Caco-2 (cell line): Measurements from ENCODE around the gene SHANK3. TPM values are rescaled to one million over a fixed set of nuclear protein-coding genes. Genes with fewer than 3 reads are reported as not detected.
"Not testable (repeated sequence)": the region's sequence is repeated elsewhere in the genome, so short reads cannot be mapped to it uniquely, and the experiment has no call there.

ENCODE experiments used
- BruUV-seq: library from RNA; stranded (reverse); fragments of 400-500 nt; replicated peaks from 2 replicates; lab custom pipeline; 2021; lab: Mats Ljungman, UMichigan
- CTCF ChIA-PET: fragments of 300-600 bp; sonication (Branson Sonifier 250); formaldehyde crosslinking; loops from one replicate; lab custom pipeline; 2022; ENCODE audit warnings: antibody characterized with exemption; lab: Charles Lee
- POLR2A ChIA-PET: fragments of 300-600 bp; sonication (Branson Sonifier 250); formaldehyde crosslinking; loops from one replicate; lab custom pipeline; 2022; ENCODE audit warnings: antibody characterized with exemption; lab: Charles Lee
- DNase-seq, 2 experiments: peaks; one replicate each; pipeline versions ENCODE4 v3.0.0 to v3.0.0-alpha.2; 2020 to 2022
- H3K27me3 ChIP-seq: replicated peaks from 2 replicates; pipeline ENCODE4 v1.6.0; 2011; ENCODE audit warnings: low read length; ENCODE audit not compliant: control insufficient read depth, insufficient read depth
- H3K36me3 ChIP-seq: 2 replicates; pipeline ENCODE4 v1.5.1; 2011; ENCODE audit warnings: low read length; ENCODE audit not compliant: control insufficient read depth, insufficient read depth
- H3K4me1 ChIP-seq: fragments of 250-450 bp; sonication (Bioruptor Pico); 2 replicates; pipeline ENCODE4 v1.5.1; 2020; ENCODE audit warnings: mild to moderate bottlenecking
- H3K4me3 ChIP-seq: 2 replicates; pipeline ENCODE4 v1.5.1; 2011; ENCODE audit warnings: low read depth, mild to moderate bottlenecking, control low read depth, low read length
- H3K9me3 ChIP-seq: fragments of 250-450 bp; sonication (Bioruptor Pico); 2 replicates; pipeline ENCODE4 v1.5.1; 2020; ENCODE audit warnings: mild to moderate bottlenecking, moderate library complexity
- H3K27ac Mint-ChIP-seq: one replicate; pipeline ENCODE4 v1.8.0; 2022; ENCODE audit warnings: mixed read lengths; ENCODE audit not compliant: unreplicated experiment
- H3K27me3 Mint-ChIP-seq: one replicate; pipeline ENCODE4 v1.8.0; 2022; ENCODE audit warnings: mixed read lengths; ENCODE audit not compliant: insufficient read depth, unreplicated experiment
- H3K36me3 Mint-ChIP-seq: one replicate; pipeline ENCODE4 v1.8.0; 2022; ENCODE audit warnings: mild to moderate bottlenecking, mixed read lengths; ENCODE audit not compliant: insufficient read depth, unreplicated experiment
- H3K4me1 Mint-ChIP-seq: one replicate; pipeline ENCODE4 v1.8.0; 2022; ENCODE audit warnings: low read depth, mixed read lengths; ENCODE audit not compliant: unreplicated experiment
- H3K4me3 Mint-ChIP-seq: one replicate; pipeline ENCODE4 v1.8.0; 2022; ENCODE audit warnings: mild to moderate bottlenecking, moderate library complexity, mixed read lengths; ENCODE audit not compliant: unreplicated experiment
- H3K9me3 Mint-ChIP-seq: one replicate; pipeline ENCODE4 v1.8.0; 2022; ENCODE audit warnings: mixed read lengths; ENCODE audit not compliant: unreplicated experiment
- intact Hi-C: fragments of 100-400 bp; cut with micrococcal nuclease; formaldehyde crosslinking; loops from one replicate; pipeline ENCODE4 v1.10.0; 2022; ENCODE audit not compliant: unreplicated experiment
- total RNA-seq: library from RNA; stranded (reverse); gene quantifications from 2 replicates; pipeline ENCODE4 v1.2.3, GENCODE V29; 2022
- TF ChIP-seq, protein P1 (sequence below), 2 experiments: fragments of 200-600 bp in 1 of 2; IDR thresholded peaks; 1 replicate in 1 of 2; 2 replicates in 1 of 2; pipeline versions ENCODE4 v1.5.1 to v1.8.0; 2011 to 2022; ENCODE audit warnings: antibody characterized with exemption in 1 of 2, control low read depth in 1 of 2, inconsistent platforms in 1 of 2, low read depth in 1 of 2, low read length in 1 of 2, mild to moderate bottlenecking in 1 of 2, moderate library complexity in 1 of 2; ENCODE audit not compliant: insufficient read depth in 1 of 2, severe bottlenecking in 1 of 2, unreplicated experiment in 1 of 2

Gene SHANK3
- total RNA-seq, 1 experiment from 2014 or later, result 4.3 TPM

DNA sequence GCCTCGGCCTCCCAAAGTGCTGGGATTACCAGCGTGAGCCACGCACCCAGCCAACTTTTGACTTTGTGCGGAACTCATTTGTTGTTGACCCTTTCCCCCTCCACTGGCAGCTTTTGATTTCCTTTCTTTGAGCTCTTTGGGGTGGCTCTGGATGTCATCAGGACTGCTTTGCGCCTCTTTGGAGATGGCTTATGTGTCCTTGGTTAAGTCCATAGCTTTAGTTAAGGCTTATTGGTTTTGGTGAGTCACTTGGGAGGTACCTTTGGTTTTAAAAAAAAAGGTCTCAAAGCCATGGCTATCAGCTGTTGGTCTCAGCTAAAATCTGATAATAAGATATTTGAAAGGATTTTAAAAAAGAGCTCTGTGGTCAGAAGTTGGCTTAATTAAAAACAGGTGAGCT, 39.5 kb upstream of the SHANK3 start:
- H3K9me3 ChIP-seq, result no peaks in the 10 kb centered on the region
- no peaks in the 10 kb centered on the region for H3K36me3 ChIP-seq
- no peaks in the 10 kb centered on the region for H3K27me3 Mint-ChIP-seq
- no peaks in the 10 kb centered on the region for H3K27me3 ChIP-seq
- BruUV-seq, result no TSS peak
- H3K4me1 Mint-ChIP-seq, result peaks cover 10% of the 10 kb centered on the region
- no peak overlapping the region for H3K4me3 ChIP-seq
- intact Hi-C loops, result no loop called here
- TF ChIP-seq, protein P1, sequence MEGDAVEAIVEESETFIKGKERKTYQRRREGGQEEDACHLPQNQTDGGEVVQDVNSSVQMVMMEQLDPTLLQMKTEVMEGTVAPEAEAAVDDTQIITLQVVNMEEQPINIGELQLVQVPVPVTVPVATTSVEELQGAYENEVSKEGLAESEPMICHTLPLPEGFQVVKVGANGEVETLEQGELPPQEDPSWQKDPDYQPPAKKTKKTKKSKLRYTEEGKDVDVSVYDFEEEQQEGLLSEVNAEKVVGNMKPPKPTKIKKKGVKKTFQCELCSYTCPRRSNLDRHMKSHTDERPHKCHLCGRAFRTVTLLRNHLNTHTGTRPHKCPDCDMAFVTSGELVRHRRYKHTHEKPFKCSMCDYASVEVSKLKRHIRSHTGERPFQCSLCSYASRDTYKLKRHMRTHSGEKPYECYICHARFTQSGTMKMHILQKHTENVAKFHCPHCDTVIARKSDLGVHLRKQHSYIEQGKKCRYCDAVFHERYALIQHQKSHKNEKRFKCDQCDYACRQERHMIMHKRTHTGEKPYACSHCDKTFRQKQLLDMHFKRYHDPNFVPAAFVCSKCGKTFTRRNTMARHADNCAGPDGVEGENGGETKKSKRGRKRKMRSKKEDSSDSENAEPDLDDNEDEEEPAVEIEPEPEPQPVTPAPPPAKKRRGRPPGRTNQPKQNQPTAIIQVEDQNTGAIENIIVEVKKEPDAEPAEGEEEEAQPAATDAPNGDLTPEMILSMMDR (IDR thresholded peaks at IDR 0.05; ENCODE audit: insufficient read depth in 1 of 2, low read depth in 1 of 2, low read length in 1 of 2, severe bottlenecking in 1 of 2, unreplicated experiment in 1 of 2), result no peak
- no peaks in the 10 kb centered on the region for H3K36me3 Mint-ChIP-seq
- ChIA-PET POLR2A (no interaction called here), CTCF (no interaction called here)
- H3K4me1 ChIP-seq, result peaks cover 4% of the 10 kb centered on the region
- no peaks in the 10 kb centered on the region for H3K9me3 Mint-ChIP-seq
- no peak overlapping the region for H3K4me3 Mint-ChIP-seq
- no peak for DNase-seq
- no peak overlapping the region for H3K27ac Mint-ChIP-seq

DNA sequence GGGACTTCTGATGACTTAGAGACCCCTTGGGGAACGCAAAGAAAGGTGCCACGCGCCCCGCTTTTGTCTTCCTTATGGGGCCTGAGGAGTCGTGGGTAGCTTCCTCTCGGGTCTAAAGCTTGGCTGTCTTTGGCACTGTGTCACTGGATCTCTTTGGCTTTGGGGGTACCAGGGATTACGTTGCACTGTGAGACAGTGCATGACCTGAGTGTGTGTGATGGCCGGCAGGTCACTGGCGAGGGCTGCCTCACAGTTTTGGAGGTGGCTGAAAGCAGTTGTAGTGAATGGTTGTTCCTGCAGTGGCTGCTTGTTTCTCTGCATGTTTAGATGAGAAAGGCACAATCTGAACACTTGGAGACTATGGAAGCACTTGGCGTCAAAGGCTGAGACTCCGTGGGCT, 38.9 kb upstream of the SHANK3 start:
- Histone ChIP-seq H3K4me1 (peaks cover 3% of the 10 kb centered on the region), H3K9me3 (no peaks in the 10 kb centered on the region), H3K27me3 (no peaks in the 10 kb centered on the region), H3K36me3 (no peaks in the 10 kb centered on the region), H3K4me3 (no peak overlapping the region)
- Mint-ChIP-seq H3K36me3 (no peaks in the 10 kb centered on the region), H3K9me3 (no peaks in the 10 kb centered on the region), H3K27ac (no peak overlapping the region), H3K4me1 (peaks cover 4% of the 10 kb centered on the region), H3K4me3 (no peak overlapping the region), H3K27me3 (no peaks in the 10 kb centered on the region)
- BruUV-seq, result no TSS peak
- ChIA-PET POLR2A (no interaction called here), CTCF (no interaction called here)
- intact Hi-C loops, result no loop called here
- no peak for DNase-seq
- TF ChIP-seq, protein P1 (IDR thresholded peaks at IDR 0.05; ENCODE audit: insufficient read depth in 1 of 2, low read depth in 1 of 2, low read length in 1 of 2, severe bottlenecking in 1 of 2, unreplicated experiment in 1 of 2), result no peak

DNA sequence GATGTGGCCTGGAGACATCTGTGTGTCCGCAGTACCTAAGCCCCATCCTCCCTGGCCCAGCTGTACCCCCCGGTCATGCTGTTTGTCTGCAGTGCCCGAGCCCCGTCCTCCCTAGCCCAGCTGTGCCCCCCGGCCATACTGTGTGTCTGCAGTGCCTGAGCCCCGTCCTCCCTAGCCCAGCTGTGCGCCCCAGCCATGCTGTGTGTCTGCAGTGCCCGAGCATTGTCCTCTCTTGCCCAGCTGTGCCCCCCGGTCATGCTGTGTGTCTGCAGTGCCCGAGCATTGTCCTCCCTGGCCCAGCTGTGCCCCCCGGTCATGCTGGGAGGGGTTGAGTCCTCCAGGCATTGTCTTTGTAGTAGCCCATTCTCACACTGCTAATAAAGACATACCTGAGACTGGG, 37.0 kb upstream of the SHANK3 start:
- ChIA-PET CTCF (no interaction called here), POLR2A (no interaction called here)
- TF ChIP-seq, protein P1 (IDR thresholded peaks at IDR 0.05; ENCODE audit: insufficient read depth in 1 of 2, low read depth in 1 of 2, low read length in 1 of 2, severe bottlenecking in 1 of 2, unreplicated experiment in 1 of 2), result no peak
- H3K36me3 ChIP-seq, result no peaks in the 10 kb centered on the region
- no peaks in the 10 kb centered on the region for H3K9me3 Mint-ChIP-seq
- BruUV-seq, result no TSS peak
- intact Hi-C loops, result no loop called here
- no peaks in the 10 kb centered on the region for H3K9me3 ChIP-seq
- no peaks in the 10 kb centered on the region for H3K27me3 Mint-ChIP-seq
- H3K4me3 Mint-ChIP-seq, result no peak overlapping the region
- no peaks in the 10 kb centered on the region for H3K27me3 ChIP-seq
- H3K4me3 ChIP-seq, result no peak overlapping the region
- H3K4me1 Mint-ChIP-seq, result no peaks in the 10 kb centered on the region
- DNase-seq, result no peak
- H3K4me1 ChIP-seq, result no peaks in the 10 kb centered on the region
- no peak overlapping the region for H3K27ac Mint-ChIP-seq
- no peaks in the 10 kb centered on the region for H3K36me3 Mint-ChIP-seq

DNA sequence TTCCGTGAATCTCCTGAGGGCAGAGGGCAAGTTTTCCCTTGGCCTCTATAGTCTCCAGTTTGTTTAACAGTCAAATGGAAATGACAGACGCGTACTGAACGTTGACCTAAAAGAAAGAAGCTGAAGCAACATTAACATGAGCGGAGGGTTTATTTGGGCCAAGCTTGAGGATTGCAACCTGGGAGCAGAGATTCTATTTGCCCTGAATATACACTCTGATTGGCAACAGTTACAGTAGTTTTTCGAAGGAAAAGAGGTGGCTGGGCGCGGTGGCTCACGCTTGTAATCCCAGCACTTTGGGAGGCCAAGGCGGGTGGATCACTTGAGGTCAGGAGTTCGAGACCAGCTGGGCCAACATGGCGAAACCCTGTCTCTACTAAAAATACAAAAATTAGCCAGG, 32.3 kb upstream of the SHANK3 start:
- H3K27me3 ChIP-seq, H3K36me3 ChIP-seq, BruUV-seq, H3K9me3 Mint-ChIP-seq, H3K36me3 Mint-ChIP-seq, intact Hi-C loops, H3K27me3 Mint-ChIP-seq, POLR2A ChIA-PET, H3K4me3 Mint-ChIP-seq, H3K27ac Mint-ChIP-seq, H3K4me1 ChIP-seq, DNase-seq, H3K9me3 ChIP-seq, H3K4me1 Mint-ChIP-seq, H3K4me3 ChIP-seq: not testable (repeated sequence)
- CTCF ChIA-PET, result interaction anchor here (1.0 kb wide), 1 partner anchor 12 kb away, joined by 3 read pairs; the partner anchor contains the start of gene ARSA
